Smooth muscle cell (in vitro differentiated cells): ENCODE results near the gene ASCC3. TPM values are rescaled to one million over a fixed set of nuclear protein-coding genes. Genes with fewer than 3 reads are reported as not detected.
"Not testable (repeated sequence)": the region's sequence is repeated elsewhere in the genome, so short reads cannot be mapped to it uniquely, and the experiment has no call there.

Experiments
- DNase-seq: peaks from one replicate; lab custom pipeline; 2025; ENCODE audit not compliant: unreplicated experiment; lab: John Stamatoyannopoulos, UW
- H2AFZ ChIP-seq: fragments of 200-600 bp; sonication (generic); 2 replicates; pipeline ENCODE4 v1.6.0; 2016; ENCODE audit warnings: antibody characterized with exemption, low read depth, mild to moderate bottlenecking
- H3F3A ChIP-seq: fragments of 200-600 bp; sonication (generic); 2 replicates; pipeline ENCODE4 v1.6.0; 2017; ENCODE audit warnings: antibody characterized with exemption, low read depth
- H3K27ac ChIP-seq: fragments of 200-600 bp; sonication (generic); 2 replicates; pipeline ENCODE4 v1.5.1; 2016; ENCODE audit warnings: low read depth, mild to moderate bottlenecking
- H3K27me3 ChIP-seq: fragments of 200-600 bp; sonication (generic); 2 replicates; pipeline ENCODE4 v1.6.1; 2016; ENCODE audit warnings: low read depth, mild to moderate bottlenecking
- H3K36me3 ChIP-seq: fragments of 200-600 bp; sonication (generic); 2 replicates; pipeline ENCODE4 v1.5.1; 2016; ENCODE audit warnings: low read depth
- H3K4me1 ChIP-seq: fragments of 200-600 bp; sonication (generic); 2 replicates; pipeline ENCODE4 v1.5.1; 2016; ENCODE audit warnings: low read depth
- H3K4me2 ChIP-seq: fragments of 200-600 bp; sonication (generic); 2 replicates; pipeline ENCODE4 v1.6.0; 2016; ENCODE audit warnings: mild to moderate bottlenecking
- H3K4me3 ChIP-seq: fragments of 200-600 bp; sonication (generic); 2 replicates; pipeline ENCODE4 v1.5.1; 2016; ENCODE audit warnings: mild to moderate bottlenecking
- H3K79me2 ChIP-seq: fragments of 200-600 bp; sonication (generic); 2 replicates; pipeline ENCODE4 v1.6.0; 2016; ENCODE audit warnings: low read depth, mild to moderate bottlenecking
- H3K9ac ChIP-seq: fragments of 200-600 bp; sonication (generic); 2 replicates; pipeline ENCODE4 v1.6.0; 2016; ENCODE audit warnings: low read depth
- H3K9me3 ChIP-seq: fragments of 200-600 bp; sonication (generic); replicated peaks from 2 replicates; pipeline ENCODE4 v1.5.1; 2016; ENCODE audit warnings: low read depth
- H4K20me1 ChIP-seq: fragments of 200-600 bp; sonication (generic); 2 replicates; pipeline ENCODE4 v1.6.0; 2016; ENCODE audit warnings: low read depth
- CTCF ChIP-seq: fragments of 200-600 bp; sonication (generic); IDR thresholded peaks from 2 replicates; pipeline ENCODE4 v1.5.1; 2017; ENCODE audit warnings: borderline replicate concordance, mild to moderate bottlenecking, antibody characterized with exemption; ENCODE audit not compliant: insufficient read depth, poor library complexity, severe bottlenecking
- WGBS: methylation state at CpG from one replicate; pipeline ENCODE4 v1.1.7; 2016; ENCODE audit warnings: low lambda C conversion rate; 5-methylcytosine and 5-hydroxymethylcytosine counted together
- polyA plus RNA-seq: library from polyadenylated mRNA; unstranded; fragments of >200 nt; fragmentation: Nextera tagmentation; extraction: Ambion mirVana; gene quantifications from 2 replicates; pipeline ENCODE4 v1.2.1, GENCODE V29; 2016
- total RNA-seq: library from RNA; depleted of rRNA; stranded (reverse); fragments of >200 nt; gene quantifications from 2 replicates; pipeline ENCODE4 v1.2.3, GENCODE V29; 2014

Gene ASCC3
- total and polyA plus RNA-seq, 2 experiments from 2014 or later, result 59.0 to 116 TPM

DNA sequence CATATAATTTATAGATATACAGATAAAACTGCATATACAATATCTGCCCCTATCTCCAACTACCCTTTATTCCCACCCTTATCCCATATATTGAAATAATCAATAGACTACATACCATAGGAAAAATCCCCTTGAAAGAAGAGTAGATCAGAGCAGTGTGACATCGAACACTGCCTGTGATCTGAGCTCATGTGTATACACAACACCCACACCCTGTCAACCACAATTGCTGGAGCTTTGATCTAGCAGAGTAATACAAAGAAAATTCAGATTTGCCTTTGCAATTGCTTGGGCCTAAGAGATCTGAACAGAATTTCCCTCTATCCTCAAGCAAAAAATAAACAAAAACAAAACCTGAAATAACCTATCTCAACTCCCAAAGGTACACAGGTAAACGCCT is 119.3 kb downstream of the ASCC3 start:
- Histone ChIP-seq H3K4me3 (no peak overlapping the region), H3F3A (peaks cover 3% of the 10 kb centered on the region)

GRCh38 chr6:100758386-100758785 is 122.7 kb downstream of the ASCC3 start:
- not testable (repeated sequence) for H3K4me3 ChIP-seq, H3K9ac ChIP-seq, H3F3A ChIP-seq, H3K27me3 ChIP-seq, H3K4me2 ChIP-seq, H3K9me3 ChIP-seq, DNase-seq, H3K4me1 ChIP-seq, H2AFZ ChIP-seq, H3K27ac ChIP-seq
- Histone ChIP-seq H4K20me1 (peaks cover 19% of the 10 kb centered on the region), H3K79me2 (peaks cover 16% of the 10 kb centered on the region), H3K36me3 (peaks cover 23% of the 10 kb centered on the region)
- WGBS, result 100% methylated on average over 1 of the region's 1 CpG

More for the DNA sequence above, 119.3 kb downstream of the ASCC3 start:
- no peak overlapping the region for H2AFZ ChIP-seq
- H3K9ac ChIP-seq, result no peak overlapping the region
- H3K27ac ChIP-seq, result peak overlapping the region; percentile 42
- H3K4me1 ChIP-seq, result no peaks in the 10 kb centered on the region
- WGBS, result 67% methylated on average over 2 of the region's 2 CpGs
- DNase-seq, result no peak
- no peaks in the 10 kb centered on the region for H3K9me3 ChIP-seq
- peaks cover 12% of the 10 kb centered on the region for H4K20me1 ChIP-seq
- peaks cover 39% of the 10 kb centered on the region for H3K36me3 ChIP-seq
- no peaks in the 10 kb centered on the region for H3K27me3 ChIP-seq
- H3K79me2 ChIP-seq, result peaks cover 14% of the 10 kb centered on the region
- no peak for TF ChIP-seq CTCF
- no peak overlapping the region for H3K4me2 ChIP-seq

- 91% methylated on average over 3 of the region's 3 CpGs for WGBS
- H3K36me3 ChIP-seq, result peaks cover 15% of the 10 kb centered on the region
- H3K9ac ChIP-seq, result no peak overlapping the region
- DNase-seq, result no peak
- no peak for TF ChIP-seq CTCF
- peaks cover 22% of the 10 kb centered on the region for H4K20me1 ChIP-seq
- peaks cover 33% of the 10 kb centered on the region for H3K79me2 ChIP-seq
- H3F3A ChIP-seq, result peaks cover 4% of the 10 kb centered on the region
- H3K27ac ChIP-seq, result no peak overlapping the region
- no peaks in the 10 kb centered on the region for H3K27me3 ChIP-seq
- H2AFZ ChIP-seq, result no peak overlapping the region
- no peaks in the 10 kb centered on the region for H3K4me1 ChIP-seq
- no peak overlapping the region for H3K4me3 ChIP-seq
- H3K9me3 ChIP-seq, result no peaks in the 10 kb centered on the region
- H3K4me2 ChIP-seq, result no peak overlapping the region
Measured at GRCh38 chr6:100753421-100753820, 127.7 kb downstream of the ASCC3 start.

DNA sequence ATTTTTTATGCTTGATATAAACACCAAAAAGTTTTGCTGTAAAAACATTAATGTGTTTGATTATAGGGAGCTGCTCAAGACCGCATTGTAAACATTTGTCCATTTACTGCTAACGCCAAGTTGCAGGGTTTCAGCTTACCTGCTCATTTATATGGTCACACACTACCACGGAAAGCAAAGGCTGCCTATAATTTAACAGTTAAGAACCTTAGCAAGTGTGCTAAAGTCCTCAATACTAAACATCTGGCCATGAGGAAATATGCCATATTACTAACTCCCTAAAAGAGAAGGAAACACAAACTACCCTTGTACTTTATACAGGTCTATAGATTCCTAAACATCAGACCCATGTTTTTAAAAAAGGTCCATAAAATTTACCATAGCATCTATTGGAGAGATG is 129.5 kb downstream of the ASCC3 start:
- Histone ChIP-seq H3K4me2 (no peak overlapping the region), H3K4me3 (no peak overlapping the region), H3F3A (peaks cover 4% of the 10 kb centered on the region), H4K20me1 (peaks cover 29% of the 10 kb centered on the region), H2AFZ (no peak overlapping the region), H3K9ac (no peak overlapping the region), H3K27ac (no peak overlapping the region), H3K36me3 (peaks cover 15% of the 10 kb centered on the region), H3K4me1 (no peaks in the 10 kb centered on the region), H3K9me3 (no peaks in the 10 kb centered on the region), H3K79me2 (peaks cover 33% of the 10 kb centered on the region), H3K27me3 (no peaks in the 10 kb centered on the region)
- 57% methylated on average over 3 of the region's 3 CpGs for WGBS
- TF ChIP-seq CTCF, result no peak
- DNase-seq, result no peak
